ENCODE data around the gene SNRNP35.
"Not testable (repeated sequence)": the region's sequence is repeated elsewhere in the genome, so short reads cannot be mapped to it uniquely, and the experiment has no call there.

SNRNP35 gene

GRCh38 chr12:123449856-123450255 is 8.1 kb upstream of the SNRNP35 start:
- no peak for DNase-seq

- DNase-seq, result no peak
Observed at GRCh38 chr12:123450636-123451035, 7.3 kb upstream of the SNRNP35 start.

DNA sequence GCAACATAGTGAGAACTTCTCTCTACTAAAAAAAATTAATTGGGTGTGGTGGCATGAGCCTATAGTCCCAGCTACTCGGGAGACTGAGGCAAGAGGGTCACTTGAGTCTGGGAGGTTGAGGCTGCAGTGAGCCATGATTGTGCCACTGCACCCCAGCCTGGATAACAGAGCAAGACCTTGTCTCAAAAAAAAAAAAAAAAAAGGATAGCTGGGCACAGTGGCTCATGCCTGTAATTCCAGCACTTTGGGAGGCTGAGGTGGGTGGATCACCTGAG is 5.7 kb upstream of the SNRNP35 start:
- not testable (repeated sequence) for DNase-seq

GRCh38 chr12:123453165-123453564 is 4.8 kb upstream of the SNRNP35 start:
- DNase-seq, result no peak

DNA sequence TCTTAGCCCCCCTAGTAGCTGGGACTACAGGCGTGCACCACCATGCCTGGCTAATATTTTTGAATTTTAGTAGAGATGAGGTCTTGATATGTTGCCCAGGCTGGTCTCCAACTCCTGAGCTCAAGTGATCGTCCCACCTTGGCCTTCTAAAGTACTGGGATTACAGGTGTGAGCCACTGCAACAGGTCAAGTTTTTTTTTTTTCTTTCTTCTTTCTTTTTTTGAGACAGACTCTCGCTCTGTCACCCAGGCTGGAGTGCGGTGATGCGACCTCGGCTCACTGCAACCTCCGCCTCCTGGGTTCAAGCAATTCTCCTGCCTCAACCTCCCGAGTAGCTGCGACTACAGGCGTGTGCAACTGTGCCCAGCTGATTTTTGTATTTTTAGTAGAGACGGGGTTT is 5.2 kb downstream of the SNRNP35 start:
- DNase-seq, result not testable (repeated sequence)

GRCh38 chr12:123465084-123465483 is 7.1 kb downstream of the SNRNP35 start:
- DNase-seq, result no peak

- no peak for DNase-seq
Observed at GRCh38 chr12:123468786-123469185, 10.8 kb downstream of the SNRNP35 start.

- DNase-seq, result no peak
Observed at GRCh38 chr12:123469978-123470377, 12.0 kb downstream of the SNRNP35 start.

DNA sequence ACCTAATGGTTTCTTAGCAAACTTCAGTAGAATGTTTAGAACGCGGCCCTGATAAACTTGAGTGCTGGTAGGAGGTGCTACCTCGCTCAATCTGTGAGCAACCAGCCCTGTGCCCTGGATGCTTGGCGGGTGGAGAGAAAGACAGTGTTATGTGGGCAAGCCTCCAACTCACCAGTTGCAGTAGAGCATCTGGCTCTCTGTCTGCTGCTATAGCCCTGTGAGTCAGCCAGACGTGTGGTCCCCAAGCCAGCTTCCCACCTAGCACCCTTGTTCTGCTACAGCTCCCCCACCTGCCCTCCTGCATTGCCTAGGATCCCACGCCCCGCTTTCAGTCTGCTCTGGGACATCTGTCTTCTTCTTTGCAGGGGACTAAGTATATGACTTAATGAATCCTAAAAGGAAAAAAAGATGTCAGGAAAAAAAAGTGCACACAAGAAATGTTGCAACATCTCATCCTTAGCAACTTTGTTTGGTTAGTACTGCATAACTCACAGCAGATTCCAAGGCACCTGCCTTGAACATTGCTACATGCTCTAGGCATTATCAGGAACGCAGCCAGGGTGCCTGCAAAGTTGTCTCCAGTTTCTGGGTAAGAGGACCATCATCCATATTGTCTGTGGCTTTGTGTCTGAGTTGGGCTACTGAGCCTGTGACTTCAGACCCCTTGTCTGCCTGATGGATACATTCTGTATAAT is 13.6 kb downstream of the SNRNP35 start:
- no peak for DNase-seq

DNA sequence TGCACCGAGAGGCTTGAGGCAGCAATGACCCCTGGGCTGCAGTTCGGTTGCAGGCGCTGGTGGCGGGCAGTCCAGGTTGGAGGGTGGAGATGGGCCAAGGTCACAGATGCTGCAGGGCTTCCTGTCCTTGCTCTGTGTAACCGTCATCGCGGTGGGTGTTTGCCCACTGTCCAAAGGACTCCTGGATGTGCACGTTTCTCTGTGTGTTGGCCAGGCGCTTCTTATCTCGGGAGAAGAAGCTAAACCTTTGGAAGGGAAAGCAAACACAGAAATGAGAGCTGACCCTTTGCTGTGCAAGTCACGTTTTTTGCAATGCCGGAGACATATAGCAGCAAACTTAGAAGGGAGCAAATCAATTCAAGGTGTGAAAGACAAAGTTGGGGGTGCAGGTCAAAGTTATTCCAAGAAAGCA is 14.5 kb downstream of the SNRNP35 start:
- DNase-seq, result no peak

- no peak for DNase-seq
Observed at GRCh38 chr12:123474485-123475245, 16.7 kb downstream of the SNRNP35 start.

- no peak for DNase-seq
Observed at GRCh38 chr12:123475246-123475703, 17.3 kb downstream of the SNRNP35 start.

DNA sequence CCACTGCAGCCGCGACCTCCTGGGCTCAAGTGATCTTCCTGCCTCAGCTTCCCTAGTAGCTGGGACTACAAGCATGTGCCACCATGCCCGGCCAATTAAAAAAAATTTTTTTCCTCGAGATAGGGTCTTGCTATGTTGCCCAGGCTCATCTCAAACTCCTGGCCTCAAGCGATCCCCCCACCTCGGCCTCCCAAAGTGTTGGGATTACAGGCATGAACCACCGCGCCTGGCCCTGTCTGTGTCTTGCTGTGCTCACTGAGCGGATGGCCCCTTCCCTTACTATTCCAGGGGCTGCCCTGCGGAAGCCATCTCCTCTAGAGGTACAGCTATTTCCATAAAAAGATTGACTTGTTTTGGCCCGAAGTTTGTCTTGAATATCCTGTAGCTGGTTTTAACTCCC is 20.1 kb downstream of the SNRNP35 start:
- DNase-seq, result no peak

GRCh38 chr12:123478762-123479161 is 20.8 kb downstream of the SNRNP35 start:
- no peak for DNase-seq

DNA sequence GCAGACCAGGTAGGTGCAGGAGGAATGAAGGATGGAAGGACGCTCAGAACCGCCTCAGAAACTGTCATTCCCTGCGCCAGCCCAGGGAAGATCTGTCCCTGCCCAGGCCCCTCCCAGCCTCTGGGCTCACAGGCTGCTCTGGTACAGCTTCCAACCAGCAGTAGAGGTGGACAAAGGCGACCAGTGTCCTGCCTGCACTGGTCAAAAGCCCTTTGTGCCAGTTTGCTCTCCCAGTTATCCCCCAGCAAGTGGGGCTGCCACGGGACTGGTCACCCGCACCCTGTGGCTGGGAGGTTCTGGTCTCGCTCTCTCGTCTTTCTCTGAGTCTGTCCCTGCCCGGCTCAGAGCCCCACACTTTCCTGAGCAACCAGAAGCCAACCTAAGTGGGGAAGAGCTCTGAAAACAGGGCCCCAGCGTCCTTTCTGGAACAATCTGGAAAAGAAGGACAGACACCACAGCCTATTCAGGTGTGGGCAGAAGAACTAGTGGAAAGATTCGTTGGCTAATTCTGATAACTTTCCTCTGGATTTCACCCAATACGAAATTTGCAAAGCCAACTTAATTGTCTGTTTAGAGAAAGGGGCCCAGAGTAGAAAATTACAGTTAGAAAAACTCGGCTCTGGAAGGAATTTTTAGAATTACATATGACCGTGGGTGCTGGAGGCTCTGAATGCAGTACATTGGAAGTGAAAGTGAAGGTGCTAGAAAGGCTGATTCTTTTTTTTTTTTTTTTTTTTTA is 21.7 kb downstream of the SNRNP35 start:
- DNase-seq, result no peak

DNA sequence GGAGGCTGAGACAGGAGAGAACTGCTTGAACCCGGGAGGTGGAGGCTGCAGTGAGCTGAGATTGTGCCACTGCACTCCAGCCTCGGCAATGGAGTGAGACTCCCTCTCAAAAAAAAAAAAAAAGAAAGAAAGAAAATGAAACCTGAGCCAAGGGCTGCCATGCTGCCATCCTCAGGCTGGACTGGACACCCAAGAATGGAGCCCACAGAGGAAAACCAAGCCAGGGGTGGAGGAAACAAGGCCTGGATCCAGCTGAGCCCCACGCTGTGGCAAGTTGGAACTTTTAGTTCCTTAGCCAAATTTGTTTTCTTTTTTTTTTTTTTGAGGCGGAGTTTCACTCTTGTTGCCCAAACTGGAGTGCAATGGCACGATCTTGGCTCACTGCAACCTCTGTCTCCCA is 23.3 kb downstream of the SNRNP35 start:
- DNase-seq, result not testable (repeated sequence)

DNA sequence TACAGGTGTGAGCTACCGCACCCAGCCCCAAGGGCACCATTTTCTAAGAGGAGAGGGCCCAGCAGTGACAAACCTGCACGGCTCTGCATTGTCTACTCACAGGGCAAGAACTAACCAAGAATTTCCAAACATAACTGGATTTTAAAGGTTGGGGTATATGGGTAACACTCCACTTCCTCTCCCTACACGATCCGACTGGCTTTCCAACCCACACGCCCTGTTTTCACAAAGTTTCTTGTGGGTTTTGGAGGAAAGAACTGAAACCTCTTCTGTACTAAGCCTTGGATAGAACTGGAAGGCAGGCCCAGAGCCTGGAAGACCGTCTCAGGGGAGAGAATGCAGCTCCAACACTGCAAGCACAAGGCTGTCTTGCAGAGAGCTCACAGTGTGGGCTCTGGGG is 24.9 kb downstream of the SNRNP35 start:
- no peak for DNase-seq

GRCh38 chr12:123483602-123484248 is 25.8 kb downstream of the SNRNP35 start:
- no peak for DNase-seq

DNA sequence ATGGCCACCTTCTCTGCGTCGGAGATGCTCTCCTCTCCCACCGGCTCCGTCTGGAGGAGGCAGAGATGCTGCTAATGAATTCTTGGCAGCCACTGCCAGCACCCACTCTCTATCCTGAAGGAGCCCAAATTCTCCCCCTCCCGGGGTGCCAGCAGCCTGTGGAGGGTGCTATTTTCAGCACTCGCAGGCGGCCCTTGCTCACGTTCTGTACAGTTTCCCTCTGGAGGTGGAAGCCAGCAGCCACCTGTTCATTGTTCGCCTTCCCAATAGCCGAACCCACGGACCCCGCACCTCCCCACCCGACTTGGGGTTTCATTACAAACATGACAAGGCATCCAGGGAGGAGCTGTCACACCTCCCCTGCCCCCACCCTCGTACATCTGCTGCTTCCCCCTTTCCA is 27.8 kb downstream of the SNRNP35 start:
- DNase-seq, result no peak

DNA sequence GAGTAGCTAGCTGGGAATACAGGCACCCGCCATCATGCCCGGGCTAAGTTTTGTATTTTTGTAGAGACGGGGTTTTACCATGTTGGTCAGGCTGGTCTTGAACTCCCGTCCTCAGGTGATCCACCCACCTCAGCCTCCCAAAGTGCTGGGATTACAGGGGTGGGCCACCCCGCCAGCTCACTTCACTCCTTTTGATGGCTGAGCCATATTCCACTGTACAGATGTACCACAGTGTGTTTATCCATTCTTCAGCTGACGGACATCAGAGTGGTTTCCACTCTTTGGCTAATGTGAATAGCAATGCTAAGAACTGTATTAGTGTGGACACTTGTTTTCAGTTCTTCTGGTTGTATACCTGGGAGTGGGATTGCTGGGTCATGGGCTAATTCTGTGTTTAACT is 29.5 kb downstream of the SNRNP35 start:
- DNase-seq, result no peak

- DNase-seq, result no peak
Observed at GRCh38 chr12:123488539-123489230, 30.7 kb downstream of the SNRNP35 start.

GRCh38 chr12:123489580-123489979 is 31.6 kb downstream of the SNRNP35 start:
- DNase-seq, result no peak

- DNase-seq, result no peak
Observed at GRCh38 chr12:123490089-123490488, 32.1 kb downstream of the SNRNP35 start.
